NOMO-1 treated with dmso at 0.1 percent for 144 hours (cell line): Measurements from ENCODE around the gene IGF1R.
"Not testable (repeated sequence)": the region's sequence is repeated elsewhere in the genome, so short reads cannot be mapped to it uniquely, and the experiment has no call there.

ENCODE experiments used
- DNase-seq: peaks from one replicate; lab custom pipeline; 2025; ENCODE audit not compliant: unreplicated experiment; lab: John Stamatoyannopoulos, UW

Gene IGF1R

GRCh38 chr15:98976500-98976899 is 328.2 kb downstream of the IGF1R start:
- no peak for DNase-seq

- no peak for DNase-seq
Observed at GRCh38 chr15:98977441-98977840, 329.1 kb downstream of the IGF1R start.

GRCh38 chr15:98978153-98978552 is 329.8 kb downstream of the IGF1R start:
- no peak for DNase-seq

- DNase-seq: no peak
Observed at GRCh38 chr15:98980899-98981228, 332.5 kb downstream of the IGF1R start.

GRCh38 chr15:98981851-98982722 is 333.7 kb downstream of the IGF1R start:
- DNase-seq: no peak

- peak; percentile 80 for DNase-seq
Observed at GRCh38 chr15:98983334-98983733, 335.0 kb downstream of the IGF1R start.

- no peak for DNase-seq
Observed at GRCh38 chr15:98986281-98986680, 337.9 kb downstream of the IGF1R start.

GRCh38 chr15:98994892-98995291 is 346.6 kb downstream of the IGF1R start:
- no peak for DNase-seq

- DNase-seq: no peak
Observed at GRCh38 chr15:98996169-98996568, 347.8 kb downstream of the IGF1R start.

GRCh38 chr15:98996624-98997023 is 348.3 kb downstream of the IGF1R start:
- no peak for DNase-seq

- no peak for DNase-seq
Observed at GRCh38 chr15:98997312-98997711, 349.0 kb downstream of the IGF1R start.

- DNase-seq: no peak
Observed at GRCh38 chr15:98997755-98998154, 349.4 kb downstream of the IGF1R start.

GRCh38 chr15:98998279-98998678 is 349.9 kb downstream of the IGF1R start:
- no peak for DNase-seq

GRCh38 chr15:98999233-98999632 is 350.9 kb downstream of the IGF1R start:
- DNase-seq: no peak

- no peak for DNase-seq
Observed at GRCh38 chr15:99002226-99002625, 353.9 kb downstream of the IGF1R start.

- not testable (repeated sequence) for DNase-seq
Observed at GRCh38 chr15:99003317-99003716, 355.0 kb downstream of the IGF1R start.

- DNase-seq: not testable (repeated sequence)
Observed at GRCh38 chr15:99004998-99005974, 356.9 kb downstream of the IGF1R start.

GRCh38 chr15:99006146-99006545 is 357.8 kb downstream of the IGF1R start:
- DNase-seq: no peak

- no peak for DNase-seq
Observed at GRCh38 chr15:99006904-99007495, 358.7 kb downstream of the IGF1R start.

- no peak for DNase-seq
Observed at GRCh38 chr15:99009741-99010330, 361.5 kb downstream of the IGF1R start.

- DNase-seq: no peak
Observed at GRCh38 chr15:99010768-99011167, 362.4 kb downstream of the IGF1R start.
